KOPT-K1 (cell line): Measurements from ENCODE around the gene RTN4.

Experiments
- H3K27ac ChIP-seq: fragments of 200-600 bp; sonication (generic); 2 replicates; pipeline ENCODE4 v1.5.1; 2016; ENCODE audit warnings: antibody characterized with exemption, mild to moderate bottlenecking, low read depth, low read length; ENCODE audit not compliant: poor library complexity, severe bottlenecking
- H3K36me3 ChIP-seq: fragments of 200-600 bp; sonication (generic); 2 replicates; pipeline ENCODE4 v1.5.1; 2017; ENCODE audit warnings: antibody characterized with exemption, mild to moderate bottlenecking, low read length, moderate library complexity; ENCODE audit not compliant: insufficient read depth
- H3K9me3 ChIP-seq: fragments of 200-600 bp; sonication (generic); 2 replicates; pipeline ENCODE4 v1.5.1; 2017; ENCODE audit warnings: antibody characterized with exemption, low read length, mild to moderate bottlenecking; ENCODE audit not compliant: insufficient read depth, poor library complexity, severe bottlenecking

RTN4 gene

GRCh38 chr2:54965425-54965824 lies 84.8 kb downstream of the RTN4 start:
- H3K9me3 ChIP-seq = no peaks in the 10 kb centered on the region
- H3K36me3 ChIP-seq = peaks cover 26% of the 10 kb centered on the region
- no peak overlapping the region for H3K27ac ChIP-seq

- Histone ChIP-seq H3K9me3 (no peaks in the 10 kb centered on the region), H3K36me3 (peaks cover 20% of the 10 kb centered on the region), H3K27ac (no peak overlapping the region)
Observed at GRCh38 chr2:54964816-54965215, 85.4 kb downstream of the RTN4 start.

GRCh38 chr2:54964271-54964670 lies 86.0 kb downstream of the RTN4 start:
- no peak overlapping the region for H3K27ac ChIP-seq
- peaks cover 14% of the 10 kb centered on the region; the same call in 1 of the 2 replicates for H3K36me3 ChIP-seq
- no peaks in the 10 kb centered on the region for H3K9me3 ChIP-seq

DNA sequence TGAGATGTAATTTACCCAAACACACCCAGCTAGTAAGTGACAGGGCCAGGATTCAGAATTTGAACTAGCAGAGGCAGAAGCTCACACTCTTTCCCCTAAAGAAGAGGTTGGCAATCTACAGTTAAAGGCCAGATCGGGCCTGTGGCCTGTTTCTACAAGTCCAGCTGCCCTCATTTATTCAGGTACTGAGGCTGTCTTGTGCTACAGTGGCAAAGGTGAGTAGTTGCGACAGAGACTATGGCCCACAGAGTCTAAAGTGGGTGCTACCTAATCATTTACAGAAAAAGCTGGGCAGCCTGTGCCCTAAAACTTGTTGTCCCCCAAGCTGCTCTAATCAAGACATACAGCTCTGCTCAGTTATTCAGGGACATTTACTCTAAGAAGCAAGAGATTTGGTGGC lies 86.8 kb downstream of the RTN4 start:
- H3K27ac ChIP-seq = no peak overlapping the region
- H3K9me3 ChIP-seq = no peaks in the 10 kb centered on the region
- peaks cover 6% of the 10 kb centered on the region; the same call in 1 of the 2 replicates for H3K36me3 ChIP-seq

DNA sequence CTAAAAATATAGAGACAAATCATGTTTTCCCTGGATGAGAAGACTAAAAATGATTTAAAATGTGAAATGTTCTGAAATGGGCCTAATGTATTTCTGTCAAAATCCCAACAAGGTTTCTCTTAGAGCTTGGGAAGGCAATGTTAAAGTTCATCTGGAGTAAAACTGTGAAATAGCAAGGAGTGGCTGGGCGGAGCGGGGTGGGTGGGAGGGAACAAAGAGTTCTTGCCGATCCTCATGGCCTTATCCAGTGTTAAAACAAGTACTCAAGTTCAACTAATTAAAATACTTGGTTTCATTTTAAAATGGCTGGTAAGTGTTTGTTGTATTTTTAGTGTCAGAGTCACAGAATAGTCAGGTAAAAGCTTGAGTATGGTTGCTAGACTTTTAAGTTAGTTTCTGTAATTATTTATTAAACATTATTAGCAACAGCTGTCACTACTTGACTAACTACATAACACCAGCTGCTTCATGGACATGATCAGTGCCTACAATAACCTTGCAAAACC lies 87.3 kb downstream of the RTN4 start:
- H3K9me3 ChIP-seq = no peaks in the 10 kb centered on the region
- no peak overlapping the region for H3K27ac ChIP-seq
- H3K36me3 ChIP-seq = peaks cover 3% of the 10 kb centered on the region; the same call in 1 of the 2 replicates

DNA sequence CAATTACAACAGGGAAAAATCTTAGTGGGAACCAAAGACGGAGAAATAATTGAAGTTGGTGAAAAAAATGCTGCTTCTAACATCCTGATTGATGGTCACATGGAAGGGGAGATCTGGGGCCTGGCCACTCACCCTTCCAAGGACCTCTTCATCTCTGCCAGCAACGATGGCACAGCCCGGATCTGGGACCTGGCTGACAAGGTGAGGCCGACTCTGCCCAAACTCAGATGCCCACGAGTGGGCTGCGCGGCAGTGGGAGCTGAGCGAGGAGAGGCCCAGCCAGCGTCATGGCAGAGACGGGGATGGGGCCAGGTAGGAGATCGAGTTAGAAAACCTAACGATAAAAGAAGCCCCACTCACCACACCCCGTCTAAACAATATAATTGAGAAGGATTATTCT lies 87.7 kb downstream of the RTN4 start:
- Histone ChIP-seq H3K9me3 (no peaks in the 10 kb centered on the region), H3K27ac (no peak overlapping the region), H3K36me3 (peaks cover 3% of the 10 kb centered on the region; the same call in 1 of the 2 replicates)

DNA sequence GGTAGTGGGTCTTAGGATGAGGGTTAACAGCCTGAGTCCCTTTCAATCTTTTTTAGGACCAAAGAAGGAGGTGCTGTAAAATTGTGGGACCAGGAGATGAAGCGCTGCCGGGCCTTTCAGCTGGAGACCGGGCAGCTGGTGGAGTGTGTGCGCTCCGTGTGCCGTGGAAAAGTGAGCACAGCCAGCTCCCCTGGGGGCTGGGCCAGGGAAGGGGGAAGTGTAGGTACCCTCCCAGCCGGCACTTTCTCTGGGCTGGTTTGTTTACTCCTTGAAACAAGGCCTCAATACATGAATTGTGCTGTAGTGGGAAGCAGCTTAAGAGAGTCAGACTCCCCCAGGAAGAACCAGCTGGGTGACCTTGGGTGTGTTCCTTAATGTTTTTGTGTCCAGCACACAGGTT lies 90.1 kb downstream of the RTN4 start:
- Histone ChIP-seq H3K9me3 (no peaks in the 10 kb centered on the region), H3K27ac (no peak overlapping the region), H3K36me3 (no peaks in the 10 kb centered on the region)

DNA sequence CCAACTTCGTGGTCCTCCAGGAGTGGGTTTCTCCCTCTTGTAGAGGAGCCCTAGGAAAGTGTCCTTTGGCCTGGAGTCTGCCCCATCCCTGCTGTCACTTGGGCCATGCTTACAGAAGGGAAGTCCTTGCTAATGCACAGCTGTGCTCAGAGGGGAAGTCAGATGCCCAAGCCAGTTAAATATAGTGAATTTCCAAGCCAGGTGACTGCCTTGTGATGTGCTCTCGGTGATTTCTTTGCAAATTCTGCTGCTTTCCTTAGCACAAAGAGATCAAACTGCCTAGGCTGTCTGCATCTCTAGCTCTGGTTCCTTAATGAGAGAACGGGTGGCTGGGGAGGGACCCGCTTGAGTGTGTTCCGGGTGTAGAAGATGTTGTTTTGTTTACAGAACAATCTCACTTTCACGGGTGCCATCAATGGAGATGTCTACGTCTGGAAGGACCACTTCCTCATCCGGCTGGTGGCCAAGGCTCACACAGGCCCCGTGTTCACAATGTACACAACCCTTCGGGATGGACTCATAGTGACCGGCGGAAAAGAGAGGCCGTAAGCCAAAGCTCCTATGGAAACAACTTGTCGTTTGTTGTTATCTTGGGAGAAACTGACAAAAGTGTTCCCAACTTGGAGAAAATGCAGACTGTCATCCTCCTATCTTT lies 91.4 kb downstream of the RTN4 start:
- Histone ChIP-seq H3K9me3 (no peaks in the 10 kb centered on the region), H3K36me3 (no peaks in the 10 kb centered on the region), H3K27ac (no peak overlapping the region)

- H3K27ac ChIP-seq = no peak overlapping the region
- no peaks in the 10 kb centered on the region for H3K36me3 ChIP-seq
- H3K9me3 ChIP-seq = no peaks in the 10 kb centered on the region
Observed at GRCh38 chr2:54957321-54957999, 92.8 kb downstream of the RTN4 start.

DNA sequence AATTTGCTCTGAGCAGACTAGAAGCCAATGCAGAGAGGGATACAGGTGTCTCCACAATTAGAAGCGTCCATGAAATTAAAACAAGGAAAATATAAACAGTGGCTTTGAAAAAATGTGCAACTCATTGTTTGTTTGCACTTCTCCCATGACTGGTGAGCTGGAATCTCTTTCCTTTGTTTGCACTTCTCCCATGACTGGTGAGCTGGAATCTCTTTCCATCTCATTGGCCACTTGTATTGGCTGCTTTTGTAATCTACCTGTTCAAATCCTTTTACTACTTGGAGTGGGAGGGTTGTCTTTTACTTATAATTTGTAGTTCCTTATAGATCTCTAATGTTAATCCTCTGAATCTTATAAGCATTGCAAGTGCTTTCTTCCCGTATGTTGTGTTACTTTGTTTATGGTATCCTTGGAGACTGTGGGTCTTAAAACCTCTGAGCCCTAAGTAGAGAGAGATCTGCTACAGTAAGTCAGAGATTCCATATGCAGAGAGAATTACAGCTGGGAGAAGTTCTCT lies 94.1 kb downstream of the RTN4 start:
- no peaks in the 10 kb centered on the region for H3K9me3 ChIP-seq
- no peak overlapping the region for H3K27ac ChIP-seq
- no peaks in the 10 kb centered on the region for H3K36me3 ChIP-seq

GRCh38 chr2:54955358-54956110 lies 94.7 kb downstream of the RTN4 start:
- H3K27ac ChIP-seq = no peak overlapping the region

DNA sequence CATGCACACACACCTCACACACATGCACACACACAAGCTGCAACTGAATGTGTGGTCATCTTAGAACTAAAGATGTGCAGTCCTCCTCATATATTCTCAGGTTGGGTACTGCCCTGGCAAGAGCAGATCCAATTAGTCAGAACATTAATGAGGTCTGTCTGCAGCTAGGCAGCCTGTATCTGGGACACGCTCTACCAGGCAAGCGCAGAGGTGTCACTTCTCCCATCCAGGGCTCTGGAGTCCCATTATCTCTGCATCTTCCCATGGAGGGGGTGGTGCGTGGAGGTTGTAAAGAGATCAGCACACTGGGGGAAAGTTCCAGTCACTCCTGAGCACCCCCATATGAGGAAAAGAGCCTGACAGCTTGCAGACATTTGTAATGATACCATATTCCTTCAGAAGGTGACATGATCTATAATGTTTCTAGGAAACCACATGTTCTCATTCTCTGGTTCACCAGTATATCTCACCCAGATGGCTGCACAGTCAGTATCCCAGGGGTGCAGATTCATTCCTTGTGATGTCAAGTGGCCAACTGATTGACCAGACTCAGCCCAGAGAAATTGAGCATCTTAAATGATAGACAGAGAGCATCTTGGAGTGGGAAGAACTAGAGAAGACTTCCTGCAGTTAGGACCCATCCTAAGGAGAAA lies 95.4 kb downstream of the RTN4 start:
- no peaks in the 10 kb centered on the region for H3K36me3 ChIP-seq
- no peak overlapping the region for H3K27ac ChIP-seq
- H3K9me3 ChIP-seq = no peaks in the 10 kb centered on the region

More at GRCh38 chr2:54955358-54956110, 94.7 kb downstream of the RTN4 start:
- Histone ChIP-seq H3K9me3 (no peaks in the 10 kb centered on the region), H3K36me3 (no peaks in the 10 kb centered on the region)

- H3K9me3 ChIP-seq = no peaks in the 10 kb centered on the region
- H3K27ac ChIP-seq = no peak overlapping the region
- no peaks in the 10 kb centered on the region for H3K36me3 ChIP-seq
Observed at GRCh38 chr2:54954158-54954557, 96.1 kb downstream of the RTN4 start.

DNA sequence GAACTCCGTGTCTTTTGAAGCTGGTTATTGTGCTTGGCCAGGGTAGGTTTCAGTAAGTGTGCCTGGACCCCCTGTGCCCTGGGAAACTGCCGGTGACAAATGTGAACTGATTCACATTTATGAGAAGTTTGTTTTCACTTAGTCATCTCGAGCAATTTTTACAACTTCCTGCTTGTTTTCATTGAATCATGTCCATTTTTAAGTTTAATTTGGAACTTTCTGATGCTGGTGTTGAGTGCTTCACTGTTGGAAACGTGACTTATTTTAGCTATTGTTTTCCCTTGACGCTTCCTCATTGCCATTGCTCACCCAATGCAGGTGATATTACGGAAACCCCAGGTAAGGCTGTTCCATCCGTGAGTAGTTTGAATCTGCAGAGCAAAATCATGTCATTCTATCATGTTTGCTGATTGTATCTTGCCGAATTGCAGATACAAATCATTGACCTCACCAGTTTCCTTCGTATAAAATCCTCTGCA lies 97.2 kb downstream of the RTN4 start:
- H3K9me3 ChIP-seq = no peaks in the 10 kb centered on the region
- H3K27ac ChIP-seq = no peak overlapping the region
- H3K36me3 ChIP-seq = no peaks in the 10 kb centered on the region
